Anterior cingulate cortex (tissue), 58 donors: Measurements from ENCODE around the gene GPX4.

Source experiments
- DNase-seq, 58 donors: peaks; one replicate each; lab custom pipeline; 2025; lab: John Stamatoyannopoulos, UW

Gene GPX4

DNA sequence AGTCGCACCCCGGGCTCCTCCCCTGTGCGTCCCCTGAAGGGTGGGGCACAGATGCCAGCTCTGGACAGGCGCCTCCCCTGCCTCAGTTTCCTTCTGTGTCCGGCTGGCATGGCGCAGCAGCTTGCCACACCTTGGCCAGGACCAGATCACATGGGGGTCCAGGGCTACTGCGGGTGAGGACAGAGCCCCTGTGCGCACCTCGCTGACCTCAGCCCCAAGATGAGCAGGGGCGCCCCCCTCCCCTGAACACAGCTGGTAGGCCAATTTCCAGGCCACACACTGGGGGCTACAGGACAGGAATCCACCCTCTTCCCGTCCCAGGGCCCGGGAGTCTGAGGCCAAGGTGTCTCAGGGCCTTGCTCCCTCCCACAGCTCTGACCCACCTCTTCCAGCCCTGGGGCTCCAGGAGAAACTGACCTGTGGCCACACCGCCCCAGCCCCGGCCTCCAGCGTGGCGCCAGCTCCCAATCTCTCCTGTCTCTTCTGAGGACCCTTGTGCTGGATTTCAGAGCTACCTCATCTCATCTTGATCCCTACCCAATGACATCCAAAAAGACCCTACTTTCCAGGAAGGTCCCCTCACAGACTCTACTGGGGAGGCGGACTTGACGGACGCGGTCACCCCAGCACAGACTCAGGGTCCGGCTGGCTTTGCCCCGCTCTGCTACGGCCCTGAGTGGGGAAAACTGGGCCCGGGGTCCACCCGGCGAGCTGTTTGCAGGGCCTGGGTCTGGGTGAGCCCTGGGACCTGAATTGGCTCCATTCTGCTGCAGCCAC lies 42.0 kb downstream of the GPX4 start:
- no peak for DNase-seq

DNA sequence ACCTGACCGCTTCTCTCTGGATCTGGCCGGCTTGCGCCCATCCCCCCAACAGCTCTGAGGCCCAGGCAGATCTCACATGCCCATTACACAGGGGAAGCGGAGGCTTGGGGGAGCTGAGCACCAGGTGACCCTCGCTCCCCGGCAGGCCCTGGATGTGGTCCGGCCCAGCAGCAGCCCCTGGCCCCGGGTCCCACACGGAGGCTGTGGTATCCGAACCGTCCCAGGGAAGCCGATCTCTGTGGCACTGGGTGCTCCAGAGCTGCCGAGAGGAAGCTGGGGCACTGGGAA lies 42.6 kb downstream of the GPX4 start:
- DNase-seq: no peak

- no peak for DNase-seq
Measured at GRCh38 chr19:1146858-1147780, 43.3 kb downstream of the GPX4 start.

DNA sequence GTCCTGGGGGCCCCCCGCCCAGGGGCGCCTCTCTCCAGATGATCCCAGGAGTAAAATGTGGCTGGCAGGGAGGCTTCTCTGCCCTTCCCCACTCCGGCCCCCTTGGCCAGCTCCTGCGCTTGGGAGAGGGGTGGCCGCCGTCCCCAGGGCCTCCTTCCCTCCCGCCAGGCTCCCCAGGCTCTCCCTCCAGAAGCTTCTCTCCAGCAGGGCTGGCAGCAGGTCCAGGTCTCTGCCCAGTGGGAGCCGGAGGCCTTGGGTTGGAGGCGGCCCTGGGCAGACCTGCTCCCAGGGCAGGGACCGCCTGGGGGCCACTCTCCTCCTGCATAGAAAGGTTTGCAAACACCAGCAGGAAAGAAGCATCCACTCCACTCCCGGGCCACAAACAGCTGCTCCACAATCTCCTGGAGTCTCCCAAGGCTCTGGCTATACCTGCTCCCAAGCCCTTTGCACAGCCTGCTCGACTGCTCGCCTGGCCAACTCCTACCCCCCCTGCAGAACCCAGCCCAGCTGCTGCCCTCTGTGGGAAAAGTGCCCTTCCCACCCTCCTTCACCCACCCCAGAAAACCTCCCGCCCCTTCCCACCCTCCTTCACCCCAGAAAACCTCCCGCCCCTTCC lies 44.2 kb downstream of the GPX4 start:
- DNase-seq: no peak

DNA sequence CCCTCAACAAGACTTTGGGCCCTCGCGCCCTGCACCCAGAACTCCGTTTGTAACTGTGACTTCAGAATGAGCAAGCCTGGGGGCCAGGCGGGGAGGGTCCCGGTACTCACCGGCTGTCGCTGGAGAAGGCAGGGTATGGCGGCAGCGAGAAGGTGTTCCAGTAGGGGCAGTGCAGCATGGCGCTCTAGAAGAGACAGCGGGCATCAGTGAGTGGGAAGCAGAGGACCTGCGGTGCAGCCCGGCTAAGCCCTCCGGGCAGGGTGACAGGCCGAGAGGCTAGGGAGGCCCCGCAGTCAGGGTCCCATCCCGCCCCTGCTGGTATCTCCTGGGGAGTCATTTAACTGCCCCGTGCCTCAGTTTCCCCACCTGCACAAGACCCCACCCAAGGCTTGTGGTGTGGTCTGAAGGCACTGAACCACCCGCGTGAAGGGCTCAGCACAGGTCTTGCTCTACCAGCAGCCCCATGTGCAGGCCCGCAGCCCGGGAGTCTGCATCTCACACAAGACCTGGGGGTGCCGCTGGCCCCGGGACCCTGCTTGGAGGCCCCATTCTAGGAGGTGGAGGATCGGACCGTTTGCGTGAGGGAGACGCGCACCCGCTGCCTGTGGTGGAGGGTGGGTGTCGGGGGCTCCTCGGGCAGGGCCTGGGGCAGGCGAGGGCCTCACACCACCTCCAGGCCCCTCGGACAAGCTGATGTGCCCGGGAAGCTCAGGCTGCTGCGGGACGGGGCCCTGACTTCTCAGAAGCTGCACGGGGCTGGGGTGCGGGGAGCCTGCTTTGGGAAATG lies 45.7 kb downstream of the GPX4 start:
- no peak for DNase-seq

DNA sequence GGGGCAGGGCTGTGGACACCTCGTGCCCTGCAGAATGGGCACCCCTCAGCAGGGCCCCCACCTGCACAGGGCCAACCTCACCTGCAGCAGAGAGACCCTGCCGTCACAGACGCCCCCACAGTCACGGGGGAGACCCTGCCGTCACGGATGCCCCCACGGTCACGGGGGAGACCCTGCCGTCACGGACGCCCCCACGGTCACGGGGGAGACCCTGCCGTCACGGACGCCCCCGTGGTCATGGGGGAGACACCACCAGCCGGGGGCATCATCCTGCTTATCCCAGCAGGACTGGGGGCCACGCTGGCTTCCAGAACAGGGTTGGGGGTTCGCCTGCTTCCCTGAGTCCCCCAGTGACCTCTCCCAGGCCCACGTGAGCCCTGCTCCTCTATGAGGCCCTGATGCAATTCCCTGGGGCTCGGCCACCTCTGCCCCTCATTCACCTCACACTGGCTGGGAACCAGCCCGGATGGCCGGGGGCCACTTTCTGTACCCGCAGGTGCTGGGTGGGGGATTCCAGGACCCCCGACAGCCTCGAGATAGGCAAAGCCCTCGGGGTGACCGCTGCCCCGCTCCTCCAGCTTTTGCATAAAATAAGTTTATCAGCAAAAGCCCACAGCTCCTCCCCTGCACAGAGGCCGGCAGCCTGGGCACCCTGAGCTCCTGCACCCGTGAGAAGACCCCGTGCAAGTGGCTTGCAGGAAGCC lies 46.7 kb downstream of the GPX4 start:
- no peak for DNase-seq

- no peak for DNase-seq
Measured at GRCh38 chr19:1151037-1151724, 47.4 kb downstream of the GPX4 start.

DNA sequence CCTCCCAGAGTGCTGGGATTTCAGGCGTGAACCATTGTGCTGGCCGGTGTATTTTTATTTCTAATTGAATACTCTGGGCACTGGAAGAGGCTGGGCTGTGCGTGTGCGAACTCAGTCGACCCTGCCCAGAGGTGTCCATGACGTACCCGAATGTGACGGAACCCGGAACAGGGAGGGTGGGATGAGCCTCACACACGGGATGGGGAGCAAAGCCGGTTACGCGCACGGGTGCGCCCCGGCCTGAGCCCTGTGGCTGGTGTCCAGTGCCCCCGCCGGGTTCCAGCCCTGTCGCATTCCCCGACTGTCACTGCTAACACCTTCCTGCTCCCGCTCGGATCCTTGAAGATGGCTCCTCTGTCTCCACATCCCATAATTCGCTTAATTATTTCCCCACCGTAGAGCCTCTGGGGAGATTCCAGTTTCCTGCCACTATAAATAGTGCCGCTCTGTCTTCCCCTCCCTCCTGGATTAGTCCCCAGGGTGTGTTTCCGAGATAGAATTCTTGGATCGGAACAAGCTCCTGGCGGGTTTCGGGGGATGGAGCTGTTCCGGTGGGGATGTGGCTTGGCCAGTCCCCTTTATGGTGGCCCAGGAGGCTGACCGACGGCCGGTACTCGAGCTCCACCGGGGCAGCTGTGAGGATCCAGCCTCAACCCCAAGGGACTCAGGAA lies 48.3 kb downstream of the GPX4 start:
- no peak for DNase-seq

DNA sequence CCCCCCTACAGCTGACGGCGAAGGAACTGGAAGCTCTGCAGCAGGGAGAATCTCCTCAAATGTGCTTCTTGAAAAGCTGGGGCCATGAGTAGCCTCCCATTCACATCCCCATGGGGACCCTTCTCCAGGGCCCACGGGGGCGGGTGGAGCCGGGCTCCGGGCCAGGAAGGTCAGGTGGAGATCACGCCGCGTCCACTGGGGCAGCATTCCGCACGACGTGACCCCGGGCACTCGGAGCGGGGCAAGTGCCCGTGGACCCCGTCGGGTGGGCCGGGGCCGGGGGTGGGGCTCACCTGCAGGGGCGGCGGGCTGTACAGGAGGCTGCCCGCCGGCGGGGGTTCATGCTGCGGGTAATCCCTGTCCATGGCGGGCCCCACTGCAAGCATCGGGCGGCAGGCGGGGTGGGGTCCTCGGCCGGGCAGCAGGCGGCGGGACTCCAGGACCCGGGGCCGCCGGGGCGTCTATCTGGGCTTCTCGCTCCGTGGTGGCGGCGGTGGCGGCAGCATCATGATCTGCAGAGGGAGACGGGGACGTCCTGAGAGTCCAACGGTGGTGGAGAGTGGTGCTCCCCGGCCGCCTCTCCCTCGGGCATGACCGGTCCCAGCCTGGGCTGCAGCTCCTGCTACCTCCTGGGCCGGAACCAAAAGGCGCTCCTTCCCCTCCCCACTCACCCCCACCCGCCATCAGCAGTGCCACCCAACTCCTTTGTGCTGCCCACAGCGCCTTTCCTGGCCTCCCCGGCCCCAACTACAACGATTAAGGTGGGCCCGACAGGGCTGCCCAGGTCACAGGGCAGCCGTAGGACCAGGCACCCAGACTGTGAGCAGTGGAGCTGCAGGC lies 50.3 kb downstream of the GPX4 start:
- no peak for DNase-seq

GRCh38 chr19:1154731-1155351 lies 51.0 kb downstream of the GPX4 start:
- DNase-seq: peak in 28 of 58 donors; percentile 9 to 77 (median 30)

GRCh38 chr19:1155352-1156304 lies 51.8 kb downstream of the GPX4 start:
- DNase-seq: peak in 7 of 58 donors; percentile 19 to 73 (median 48)
